Measurements from ENCODE around the gene CATSPERZ. TPM values are rescaled to one million over a fixed set of nuclear protein-coding genes. Genes with fewer than 3 reads are reported as not detected.

CATSPERZ gene
- total and polyA plus RNA-seq, 2 of the 13 experiments (the other 11 are each of a cell fraction or from before 2014, with no cell fraction given): 0.22 to 0.48 TPM

DNA sequence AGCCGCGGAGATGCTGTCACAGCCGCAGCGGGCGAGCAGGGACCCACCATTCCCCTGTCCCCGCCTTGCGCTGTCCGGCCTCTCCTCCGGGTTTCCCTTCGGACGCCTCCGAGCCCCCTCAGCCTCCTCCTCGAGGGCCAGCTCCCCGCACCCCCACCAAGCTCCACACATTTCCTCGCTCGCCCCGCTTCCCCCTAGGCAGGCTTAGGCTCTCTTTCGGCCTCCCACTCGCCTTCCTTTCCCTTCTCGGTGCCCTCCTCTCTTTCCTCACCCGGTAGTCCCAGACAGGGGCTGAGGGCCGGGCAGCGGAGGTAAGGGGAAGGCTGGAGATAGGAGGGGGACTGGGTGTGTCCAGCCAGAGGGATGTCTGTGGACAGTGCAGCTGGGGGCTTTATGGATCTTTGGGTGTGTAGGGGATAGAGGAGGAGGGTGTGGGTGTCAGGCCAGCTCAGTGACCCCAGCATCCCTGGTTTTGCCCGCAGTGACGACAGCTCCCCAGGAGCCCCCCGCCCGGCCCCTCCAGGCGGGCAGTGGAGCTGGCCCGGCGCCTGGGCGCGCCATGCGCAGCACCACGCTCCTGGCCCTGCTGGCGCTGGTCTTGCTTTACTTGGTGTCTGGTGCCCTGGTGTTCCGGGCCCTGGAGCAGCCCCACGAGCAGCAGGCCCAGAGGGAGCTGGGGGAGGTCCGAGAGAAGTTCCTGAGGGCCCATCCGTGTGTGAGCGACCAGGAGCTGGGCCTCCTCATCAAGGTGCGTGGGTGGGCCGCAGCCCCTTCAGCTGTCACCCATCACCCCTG, 7.5 kb upstream of the CATSPERZ start:
- no peak overlapping the region for H3K9ac ChIP-seq (ENCODE audit: insufficient read depth, low read depth, low read length)
- H3K27me3 ChIP-seq (ENCODE audit: control insufficient read depth in 1 of 2, insufficient read depth in 2 of 2, low read length in 2 of 2): peaks cover 27 to 71% of the 10 kb centered on the region in 2 experiments
- peak; percentile 39 for ATAC-seq
- intact Hi-C loops (cut with micrococcal nuclease; ENCODE audit: unreplicated experiment): no loop called here
- TF ChIP-seq EED (CRISPR knock-in tag; IDR thresholded peaks at IDR 0.05) (0 out of 2 replicates have a peak, but pooled peaks have one; percentile 7), EZH2 (conservative IDR thresholded peaks at IDR 0.05; ENCODE audit: low read depth, low read length) (peak; percentile 64), NCOA1 (CRISPR knock-in tag; IDR thresholded peaks at IDR 0.05) (no peak)
- H3K4me1 ChIP-seq (ENCODE audit: insufficient read depth, low read length): 0 out of 2 replicates have a peak, but pooled peaks cover 12% of the 10 kb centered on the region
- in situ Hi-C loops (cut with HindIII; ENCODE audit: extremely low pct_ligation_motif_present, low pct_unique_long_range_greater_than_20kb): no loop called here
- no peaks in the 10 kb centered on the region for H3K9me3 ChIP-seq (ENCODE audit: low read length)
- H3K4me3 ChIP-seq (replicated peaks in 1 of 3; ENCODE audit: insufficient read depth in 1 of 3, low read depth in 2 of 3, low read length in 3 of 3): peak overlapping the region in 2 of 3 experiments; percentile 19 to 61; a peak in 3 of 6 replicates
- H3K79me2 ChIP-seq (ENCODE audit: insufficient read depth, low read length): no peaks in the 10 kb centered on the region
- peak overlapping the region; percentile 60 for H3K4me2 ChIP-seq (ENCODE audit: low read depth, low read length)
- no peak for FAIRE-seq
- no peak for DNase-seq (ENCODE audit: low spot score)
- H3K27ac ChIP-seq (ENCODE audit: extremely low read length, insufficient read depth, low read length): no peak overlapping the region
- ChIA-PET POLR2A (no interaction called here), CTCF (ENCODE audit: low intra/inter-chr PET ratio, low total read pairs) (no interaction called here)
- no peaks in the 10 kb centered on the region for H3K36me3 ChIP-seq (replicated peaks in 1 of 2; ENCODE audit: control insufficient read depth in 1 of 2, insufficient read depth in 2 of 2, low read length in 2 of 2)
- no peak overlapping the region for H2AFZ ChIP-seq (ENCODE audit: low read length)
- WGBS (ENCODE audit: low lambda C conversion rate): 16% methylated on average over 15 of the region's 42 CpGs
- H4K20me1 ChIP-seq (ENCODE audit: insufficient read depth, low read length): 0 out of 2 replicates have a peak, but pooled peaks cover under 1% of the 10 kb centered on the region
- BruUV-seq (replicated peaks): no TSS peak

DNA sequence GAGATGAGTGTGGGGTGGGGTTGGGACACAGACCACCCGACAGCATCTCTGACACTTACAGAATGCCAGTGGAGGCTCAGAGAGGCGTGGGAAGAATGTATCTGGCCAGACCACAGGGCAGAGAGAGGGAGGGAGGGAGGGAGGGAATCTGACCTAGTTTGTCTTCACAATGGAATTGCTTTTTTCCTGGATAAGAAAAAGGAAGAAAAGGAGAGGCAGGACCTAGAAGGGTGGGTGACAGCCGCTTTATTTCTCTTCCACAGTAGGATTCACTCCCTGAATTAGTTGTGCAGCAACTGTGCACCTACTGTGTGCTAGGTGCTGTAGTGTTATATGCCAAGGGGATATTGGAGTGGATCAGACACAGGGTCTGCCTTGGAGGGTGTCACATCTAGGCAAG, 5.4 kb upstream of the CATSPERZ start:
- ChIA-PET CTCF (ENCODE audit: low intra/inter-chr PET ratio, low total read pairs) (no interaction called here), POLR2A (no interaction called here)
- intact Hi-C loops (cut with micrococcal nuclease; ENCODE audit: unreplicated experiment): no loop called here
- 23% methylated on average over 3 of the region's 3 CpGs for WGBS (ENCODE audit: low lambda C conversion rate)
- Histone ChIP-seq H3K27me3 (ENCODE audit: control insufficient read depth in 1 of 2, insufficient read depth in 2 of 2, low read length in 2 of 2) (peaks cover 39 to 92% of the 10 kb centered on the region in 2 experiments), H3K36me3 (replicated peaks in 1 of 2; ENCODE audit: control insufficient read depth in 1 of 2, insufficient read depth in 2 of 2, low read length in 2 of 2) (no peaks in the 10 kb centered on the region), H3K9me3 (ENCODE audit: low read length) (no peaks in the 10 kb centered on the region), H3K4me2 (ENCODE audit: low read depth, low read length) (no peak overlapping the region), H3K9ac (ENCODE audit: insufficient read depth, low read depth, low read length) (no peak overlapping the region), H3K4me1 (ENCODE audit: insufficient read depth, low read length) (peaks cover 6% of the 10 kb centered on the region), H3K27ac (ENCODE audit: extremely low read length, insufficient read depth, low read length) (no peak overlapping the region), H2AFZ (ENCODE audit: low read length) (no peak overlapping the region), H4K20me1 (ENCODE audit: insufficient read depth, low read length) (0 out of 2 replicates have a peak, but pooled peaks cover 5% of the 10 kb centered on the region), H3K4me3 (replicated peaks in 1 of 3; ENCODE audit: insufficient read depth in 1 of 3, low read depth in 2 of 3, low read length in 3 of 3) (no peak overlapping the region), H3K79me2 (ENCODE audit: insufficient read depth, low read length) (no peaks in the 10 kb centered on the region)
- no peak for TF ChIP-seq KLF16 (CRISPR knock-in tag; IDR thresholded peaks at IDR 0.05)
- no peak for TF ChIP-seq ZNF879 (CRISPR knock-in tag; IDR thresholded peaks at IDR 0.05)
- peak; percentile 62; the same call in 1 of the 2 replicates for TF ChIP-seq ZKSCAN1 (IDR thresholded peaks at IDR 0.05; ENCODE audit: low read length)
- in situ Hi-C loops (cut with HindIII; ENCODE audit: extremely low pct_ligation_motif_present, low pct_unique_long_range_greater_than_20kb): no loop called here
- BruUV-seq (replicated peaks): no TSS peak
- DNase-seq (ENCODE audit: low spot score): no peak
- no peak for FAIRE-seq
- ATAC-seq: no peak

All from HepG2 (cell line).